GM19023 (cell line): ENCODE measurements around the gene DIP2A.
"Not testable (repeated sequence)": the region's sequence is repeated elsewhere in the genome, so short reads cannot be mapped to it uniquely, and the experiment has no call there.

Experiments used
- ATAC-seq: cut with Tn5 transposase; IDR thresholded peaks from one replicate; pipeline ENCODE4 v1.9.1; 2021; ENCODE audit warnings: mild to moderate bottlenecking, moderate library complexity; ENCODE audit not compliant: unreplicated experiment

The DIP2A gene

DNA sequence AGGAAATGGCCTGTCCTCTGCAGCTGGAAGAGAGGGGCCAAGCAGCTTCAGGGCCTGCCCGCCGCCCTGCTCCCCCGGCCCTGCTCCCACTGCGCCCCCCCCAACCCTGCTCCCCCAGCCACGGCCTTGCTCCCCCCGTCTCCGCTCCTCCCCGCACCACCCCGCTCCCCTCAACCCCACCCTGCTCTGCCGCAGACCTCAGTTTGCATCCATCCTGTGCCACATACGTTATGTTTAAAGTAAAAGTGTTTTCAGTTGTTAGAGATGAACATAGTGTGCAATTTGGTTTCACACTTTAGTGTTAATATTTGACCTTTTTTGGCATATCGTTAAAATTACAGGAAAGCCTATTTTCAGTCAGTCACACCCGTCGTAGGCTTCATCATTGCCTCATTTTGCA lies 34.1 kb upstream of the DIP2A start:
- ATAC-seq, result no peak

DNA sequence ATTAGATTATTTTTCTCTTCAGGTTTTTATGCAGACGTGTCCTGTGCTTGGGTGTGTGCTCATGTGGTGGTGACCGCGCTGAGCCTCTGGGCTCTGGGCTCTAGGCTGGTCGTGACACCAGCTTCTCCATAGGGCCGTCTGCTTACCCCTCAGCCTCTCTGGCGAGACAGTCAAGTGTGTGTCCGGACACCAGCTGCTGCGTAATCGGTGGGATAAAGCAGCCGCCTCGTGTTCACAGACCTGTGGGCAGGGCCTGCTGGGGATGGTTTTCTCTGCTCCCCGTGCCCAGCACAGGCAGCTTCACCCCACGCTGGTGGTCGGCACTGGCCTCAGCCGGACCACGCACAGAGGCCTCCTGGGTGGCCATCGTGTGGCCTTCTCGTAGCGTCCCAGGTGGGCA lies 33.6 kb upstream of the DIP2A start:
- no peak for ATAC-seq

DNA sequence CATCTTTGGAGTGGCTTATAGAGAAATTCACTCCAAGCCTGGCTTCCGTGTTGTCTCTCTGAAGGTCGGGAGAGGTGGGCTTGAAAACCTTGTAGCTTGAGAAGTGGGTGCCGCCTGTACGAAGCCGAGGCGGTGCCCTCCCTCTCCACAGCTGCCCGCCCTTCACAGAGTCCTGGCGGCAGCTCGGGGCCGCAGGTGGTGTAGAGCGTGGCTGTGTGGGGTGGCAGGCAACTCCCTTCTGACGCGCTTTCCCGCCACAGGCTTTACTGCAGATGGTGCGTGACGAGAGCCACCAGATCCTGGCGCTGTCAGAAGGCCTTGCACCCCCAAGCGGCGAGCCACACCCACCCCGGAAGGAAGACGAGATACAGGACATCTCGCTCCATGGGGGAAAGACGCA lies 33.1 kb upstream of the DIP2A start:
- no peak for ATAC-seq

DNA sequence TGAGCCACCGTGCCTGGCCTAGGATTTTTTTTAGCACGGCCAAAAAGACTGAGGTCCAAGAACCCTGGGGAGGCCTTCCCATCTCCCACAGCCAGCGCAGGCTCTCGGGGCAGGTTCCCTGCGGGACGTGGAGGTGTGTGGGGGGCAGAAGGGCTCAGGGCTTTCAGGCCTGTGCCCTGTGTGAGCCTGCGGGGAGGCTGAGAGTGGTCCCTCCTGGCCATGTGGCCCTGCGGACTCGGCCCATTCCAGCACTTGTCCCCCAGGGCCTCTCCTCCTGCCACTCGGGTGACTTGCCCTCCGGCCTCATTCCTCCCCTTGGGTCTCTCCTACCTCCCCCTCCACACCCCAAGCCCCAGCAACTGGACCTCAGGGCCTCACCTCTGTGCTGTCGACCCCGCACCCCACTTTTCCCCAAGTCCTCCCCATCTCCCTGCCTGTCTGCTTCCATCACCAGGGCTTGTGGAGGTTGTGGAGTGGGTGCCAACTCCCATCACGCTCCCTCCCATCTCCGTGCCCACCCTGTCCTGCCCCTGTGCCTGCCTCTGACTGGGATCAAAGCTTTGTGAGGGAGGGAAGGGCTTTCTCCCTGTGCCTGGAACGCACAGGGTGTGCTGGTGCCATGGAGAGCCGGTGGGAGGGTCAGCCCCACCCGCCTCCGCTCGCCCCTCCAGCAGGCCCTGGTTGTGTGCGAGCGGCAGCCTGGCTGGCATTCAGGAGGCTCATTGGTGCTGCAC lies 32.2 kb upstream of the DIP2A start:
- ATAC-seq, result no peak

DNA sequence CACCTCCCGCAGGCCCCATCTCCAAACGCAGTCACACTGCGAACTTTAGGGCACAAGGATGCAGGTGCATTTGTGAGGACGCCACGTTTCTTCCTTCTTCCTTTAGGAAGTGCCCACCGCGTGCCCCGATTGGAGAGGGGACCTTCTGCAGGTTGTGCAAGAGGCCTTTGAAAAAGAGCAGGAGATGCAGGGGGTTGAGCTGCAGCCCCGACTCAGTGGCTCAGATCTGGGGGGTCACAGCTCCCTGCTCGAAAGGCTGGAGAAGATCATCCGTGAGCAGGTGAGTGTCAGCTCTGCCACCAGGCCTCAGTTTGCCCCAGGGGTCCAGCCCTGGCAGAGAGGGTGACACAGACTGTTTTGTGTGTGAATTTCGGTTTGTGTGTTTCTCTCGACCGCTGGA lies 31.2 kb upstream of the DIP2A start:
- ATAC-seq, result no peak

DNA sequence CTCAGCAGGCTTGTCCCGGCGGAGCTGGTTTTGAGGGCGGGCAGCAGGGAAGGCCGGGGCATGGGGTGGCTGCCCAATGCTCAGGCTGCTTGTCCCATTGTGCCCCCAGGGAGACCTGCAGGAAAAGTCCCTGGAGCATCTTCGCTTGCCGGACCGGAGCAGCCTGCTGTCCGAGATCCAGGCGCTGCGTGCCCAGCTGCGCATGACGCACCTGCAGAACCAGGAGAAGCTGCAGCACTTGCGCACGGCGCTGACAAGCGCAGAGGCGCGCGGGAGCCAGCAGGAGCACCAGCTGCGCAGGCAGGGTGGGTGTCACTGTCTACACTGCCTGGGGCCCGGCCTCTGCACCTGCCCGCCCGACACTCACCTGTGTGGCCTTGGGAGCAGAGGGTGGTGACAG lies 30.4 kb upstream of the DIP2A start:
- no peak for ATAC-seq

DNA sequence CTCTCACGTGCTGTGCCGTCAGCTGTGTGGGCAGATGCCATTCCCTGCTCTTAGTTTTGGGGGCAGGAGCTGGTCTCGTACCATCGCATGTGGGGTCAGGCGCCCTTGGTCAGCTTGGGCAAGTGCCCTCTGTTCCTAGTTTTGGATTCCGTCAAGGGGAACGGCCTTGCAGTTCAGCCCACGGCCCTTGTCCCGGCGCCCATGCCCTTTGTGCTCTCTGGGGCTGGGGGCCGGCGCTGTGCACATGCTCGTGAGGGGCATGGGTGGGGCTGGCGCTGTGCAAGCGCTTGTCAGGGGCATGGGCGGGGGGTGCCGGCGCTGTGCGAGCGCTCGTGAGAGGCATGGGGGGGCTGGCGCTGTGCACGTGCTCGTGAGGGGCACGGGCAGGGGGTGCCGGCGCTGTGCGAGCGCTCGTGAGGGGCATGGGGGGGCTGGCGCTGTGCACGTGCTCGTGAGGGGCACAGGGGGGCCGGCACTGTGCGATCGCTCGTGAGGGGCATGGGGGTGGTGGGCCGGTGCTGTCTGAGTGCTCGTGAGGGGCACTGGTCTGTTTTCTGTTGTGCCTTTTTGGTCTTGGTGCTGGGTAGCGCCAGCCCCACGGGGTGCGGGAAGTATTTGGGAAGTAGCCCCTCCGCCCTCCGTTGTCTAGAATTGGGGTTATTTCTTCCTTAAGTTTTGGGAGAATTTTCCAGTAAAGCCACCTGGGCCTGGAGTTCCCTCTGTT lies 29.5 kb upstream of the DIP2A start:
- no peak for ATAC-seq

DNA sequence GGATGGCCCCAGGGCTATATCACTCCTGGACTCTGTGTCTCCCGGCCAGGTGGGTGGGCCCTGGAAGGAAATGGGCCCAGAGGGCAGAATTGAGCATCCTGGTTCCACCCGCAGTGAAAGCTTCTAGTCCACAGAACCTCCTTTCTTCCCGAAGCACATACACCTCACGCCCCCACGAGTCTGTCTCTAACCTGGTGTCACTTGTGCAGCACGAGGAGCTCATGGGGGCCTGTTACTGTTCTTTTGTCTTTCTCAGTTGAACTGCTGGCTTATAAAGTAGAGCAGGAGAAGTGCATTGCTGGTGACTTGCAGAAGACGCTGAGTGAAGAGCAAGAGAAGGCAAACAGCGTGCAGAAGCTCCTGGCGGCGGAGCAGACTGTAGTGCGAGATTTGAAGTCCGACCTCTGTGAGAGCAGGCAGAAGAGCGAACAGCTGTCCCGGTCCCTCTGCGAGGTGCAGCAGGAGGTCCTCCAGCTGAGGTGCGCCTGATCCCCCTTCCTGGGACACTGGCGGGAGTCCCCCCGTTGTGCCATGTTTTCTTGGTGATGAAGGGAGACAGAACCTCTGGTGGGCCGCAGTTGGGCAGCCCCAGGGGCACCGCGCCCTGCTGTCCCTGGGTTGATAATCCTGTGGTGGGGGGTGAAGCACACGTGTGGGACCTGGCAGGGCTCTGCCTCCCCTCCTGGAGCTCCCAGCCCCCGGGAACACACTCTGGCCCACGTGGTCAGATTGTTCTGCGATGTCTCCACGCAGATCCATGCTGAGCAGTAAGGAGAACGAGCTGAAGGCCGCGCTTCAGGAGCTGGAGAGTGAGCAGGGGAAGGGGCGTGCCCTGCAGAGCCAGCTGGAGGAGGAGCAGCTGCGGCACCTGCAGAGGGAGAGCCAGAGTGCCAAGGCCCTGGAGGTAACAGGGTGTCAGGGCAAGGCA lies 28.7 kb upstream of the DIP2A start:
- no peak for ATAC-seq

DNA sequence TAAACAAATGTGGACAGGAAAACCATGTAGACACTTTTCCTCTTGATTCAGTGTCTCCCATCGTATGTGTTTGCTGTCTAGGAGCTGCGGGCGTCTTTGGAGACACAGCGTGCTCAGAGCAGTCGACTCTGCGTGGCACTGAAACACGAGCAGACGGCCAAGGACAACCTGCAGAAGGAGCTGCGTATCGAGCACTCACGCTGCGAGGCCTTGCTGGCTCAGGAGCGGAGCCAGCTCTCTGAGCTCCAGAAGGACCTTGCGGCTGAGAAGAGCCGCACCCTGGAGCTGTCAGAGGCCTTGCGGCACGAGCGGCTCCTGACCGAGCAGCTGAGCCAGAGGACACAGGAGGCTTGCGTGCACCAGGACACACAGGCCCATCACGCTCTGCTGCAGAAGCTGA lies 27.2 kb upstream of the DIP2A start:
- no peak for ATAC-seq

DNA sequence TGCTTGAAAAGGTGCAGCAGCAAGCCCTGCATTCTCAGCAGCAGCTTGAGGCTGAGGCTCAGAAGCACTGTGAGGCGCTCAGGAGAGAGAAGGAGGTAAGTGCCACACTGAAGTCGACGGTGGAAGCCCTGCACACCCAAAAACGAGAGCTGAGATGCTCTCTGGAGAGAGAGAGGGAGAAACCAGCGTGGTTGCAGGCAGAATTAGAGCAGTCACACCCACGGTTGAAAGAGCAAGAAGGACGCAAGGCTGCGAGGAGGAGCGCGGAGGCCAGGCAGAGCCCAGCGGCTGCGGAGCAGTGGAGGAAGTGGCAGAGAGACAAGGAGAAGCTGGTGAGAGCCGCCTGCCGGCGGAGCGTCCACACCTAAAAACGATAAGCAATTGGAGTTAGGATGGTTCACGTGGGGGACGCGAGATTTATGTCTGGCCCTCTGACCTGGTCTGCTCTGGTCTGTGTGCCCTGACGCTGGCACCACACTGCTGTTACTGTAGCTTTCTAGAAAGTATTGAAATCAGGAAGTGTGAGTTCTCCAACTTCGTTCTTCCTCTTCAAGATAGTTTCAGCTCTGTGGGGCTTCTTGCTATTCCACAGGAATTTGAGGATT lies 26.7 kb upstream of the DIP2A start:
- no peak for ATAC-seq

DNA sequence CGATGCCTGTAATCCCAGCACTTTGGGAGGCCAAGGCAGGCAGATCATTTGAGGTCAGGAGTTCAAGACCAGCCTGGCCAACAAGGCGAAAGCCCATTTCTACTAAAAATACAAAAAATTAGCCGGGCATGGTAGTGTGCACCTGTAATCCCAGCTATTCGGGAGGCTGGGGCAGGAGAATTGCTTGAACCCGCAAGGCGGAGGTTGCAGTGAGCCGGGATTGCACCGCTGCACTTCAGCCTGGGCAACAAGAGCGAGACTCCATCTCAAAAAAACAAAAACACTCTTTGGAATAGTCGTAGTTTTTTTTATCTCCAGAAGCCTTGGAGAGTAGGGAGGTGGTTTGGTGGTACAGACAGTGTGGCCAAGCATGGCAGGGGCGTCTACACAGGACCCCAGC lies 25.6 kb upstream of the DIP2A start:
- not testable (repeated sequence) for ATAC-seq

DNA sequence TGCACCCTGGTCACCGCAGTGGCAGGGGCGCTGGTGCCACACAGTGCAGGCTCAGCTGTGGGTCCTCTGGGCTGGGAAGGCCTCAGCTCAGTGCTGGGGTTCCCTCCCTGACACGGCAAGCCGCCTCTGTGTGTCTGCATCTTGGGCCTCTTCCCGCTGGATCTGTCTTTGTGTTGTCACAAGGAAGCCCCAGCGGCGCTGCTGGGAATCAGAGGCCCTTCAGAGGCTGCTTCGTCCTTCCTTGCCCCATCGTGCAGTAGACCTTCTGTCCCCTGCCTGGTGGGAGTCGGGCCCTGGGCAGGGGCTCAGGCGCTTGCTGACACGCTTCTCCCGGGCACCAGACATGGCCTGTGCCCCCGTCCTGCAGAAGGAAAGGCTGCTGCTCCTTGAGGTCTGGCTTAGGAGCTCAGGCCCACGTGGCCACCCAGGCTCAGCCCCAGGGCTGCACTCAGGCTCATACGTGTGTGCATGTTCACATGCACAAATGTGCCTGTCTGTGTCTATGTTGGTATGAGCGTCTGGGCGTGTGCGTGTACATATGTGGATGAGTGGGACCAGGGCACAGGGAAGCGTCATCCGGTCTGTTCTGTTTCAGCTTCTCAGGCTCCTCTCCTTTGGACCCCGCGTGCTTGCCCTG lies 24.3 kb upstream of the DIP2A start:
- ATAC-seq, result no peak

DNA sequence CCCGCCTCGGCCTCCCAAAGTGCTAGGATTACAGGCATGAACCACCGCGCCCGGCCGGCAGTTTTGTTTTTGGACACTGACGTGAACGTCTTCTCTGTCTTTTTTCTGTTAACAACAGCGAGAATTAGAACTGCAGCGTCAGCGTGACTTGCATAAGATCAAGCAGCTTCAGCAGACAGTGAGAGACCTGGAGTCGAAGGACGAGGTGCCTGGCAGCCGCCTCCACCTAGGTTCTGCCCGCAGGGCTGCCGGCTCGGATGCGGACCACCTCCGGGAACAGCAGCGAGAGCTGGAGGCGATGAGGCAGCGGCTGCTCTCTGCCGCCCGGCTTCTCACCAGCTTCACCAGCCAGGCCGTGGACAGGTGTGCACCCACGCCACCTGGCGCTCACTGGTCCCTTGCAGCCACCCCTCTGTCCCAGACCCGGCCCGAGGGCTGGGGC lies 22.9 kb upstream of the DIP2A start:
- no peak for ATAC-seq

DNA sequence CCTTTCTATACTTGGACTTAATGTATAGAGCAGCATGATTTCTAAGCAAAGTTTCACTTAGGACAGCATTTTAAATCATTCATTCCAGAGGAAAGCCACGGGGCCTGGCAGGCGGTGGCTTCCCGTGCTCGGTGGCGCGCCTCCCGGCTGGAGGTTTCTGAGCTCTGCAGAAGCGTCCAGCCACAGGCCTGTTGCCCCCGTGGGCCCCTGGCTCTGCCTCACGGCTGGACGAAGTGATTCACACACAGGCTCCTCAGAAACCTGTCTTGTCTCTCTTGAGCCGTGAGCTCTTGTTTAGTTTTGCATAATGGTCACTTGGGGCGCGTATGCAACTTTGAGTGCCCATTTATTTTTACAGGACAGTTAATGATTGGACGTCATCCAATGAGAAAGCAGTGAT lies 22.1 kb upstream of the DIP2A start:
- ATAC-seq, result no peak

DNA sequence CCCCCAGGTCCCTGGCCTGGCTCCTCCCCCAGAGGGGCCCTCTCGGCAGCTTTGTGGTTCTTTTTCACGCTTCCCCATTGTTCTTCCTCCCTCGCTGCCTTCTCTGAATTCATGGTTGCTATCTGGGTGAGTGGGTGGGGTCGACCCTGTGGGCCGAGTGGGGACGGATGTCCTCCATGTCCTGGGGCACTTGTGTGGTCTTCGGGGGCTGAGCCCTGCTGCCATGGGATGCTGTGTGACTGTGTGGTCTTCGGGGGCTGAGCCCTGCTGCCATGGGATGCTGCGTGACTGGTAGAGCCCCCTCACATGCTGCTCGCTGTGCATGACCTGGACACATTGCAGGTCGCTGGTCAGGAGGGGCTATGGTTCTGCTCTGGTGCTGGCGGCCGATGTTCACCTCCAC lies 21.6 kb upstream of the DIP2A start:
- ATAC-seq, result no peak

DNA sequence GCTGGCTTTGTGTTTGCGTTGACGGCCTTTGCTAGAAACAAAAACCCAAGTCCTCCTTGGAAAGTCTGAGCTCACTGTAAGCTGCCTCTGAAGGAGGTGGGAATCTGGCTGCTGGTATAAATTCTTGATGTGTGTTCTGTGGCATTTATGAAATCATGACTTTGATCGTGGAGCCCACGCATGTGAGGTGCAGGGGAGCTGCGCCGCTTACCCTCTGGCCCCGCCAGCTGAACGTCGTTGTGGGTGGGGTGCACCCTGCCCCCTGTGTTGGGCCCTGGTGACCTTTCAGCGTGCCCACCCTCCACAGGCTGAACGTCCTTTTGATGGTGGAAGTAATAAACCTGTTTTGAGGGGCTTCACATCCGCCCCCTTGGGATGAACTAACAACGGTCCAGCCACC lies 21.2 kb upstream of the DIP2A start:
- ATAC-seq, result no peak

DNA sequence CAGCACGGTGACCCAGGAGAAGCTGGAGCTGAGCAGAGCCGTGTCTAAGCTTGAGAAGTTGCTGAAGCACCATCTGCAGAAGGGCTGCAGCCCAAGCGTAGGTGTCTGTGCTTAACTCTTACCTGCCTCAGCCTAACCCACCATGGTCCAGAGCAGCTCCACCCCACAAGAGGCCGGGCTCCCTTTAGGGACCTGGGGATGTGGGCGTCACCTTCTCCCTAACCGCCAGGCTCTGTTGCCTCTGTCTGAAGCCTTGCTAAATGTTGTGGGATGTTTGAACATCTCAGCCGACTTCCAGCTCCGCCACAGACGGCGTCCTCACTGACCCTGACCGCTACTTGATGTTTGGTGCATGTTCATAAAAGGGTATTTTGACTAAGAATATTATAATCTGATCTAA lies 20.4 kb upstream of the DIP2A start:
- no peak for ATAC-seq

DNA sequence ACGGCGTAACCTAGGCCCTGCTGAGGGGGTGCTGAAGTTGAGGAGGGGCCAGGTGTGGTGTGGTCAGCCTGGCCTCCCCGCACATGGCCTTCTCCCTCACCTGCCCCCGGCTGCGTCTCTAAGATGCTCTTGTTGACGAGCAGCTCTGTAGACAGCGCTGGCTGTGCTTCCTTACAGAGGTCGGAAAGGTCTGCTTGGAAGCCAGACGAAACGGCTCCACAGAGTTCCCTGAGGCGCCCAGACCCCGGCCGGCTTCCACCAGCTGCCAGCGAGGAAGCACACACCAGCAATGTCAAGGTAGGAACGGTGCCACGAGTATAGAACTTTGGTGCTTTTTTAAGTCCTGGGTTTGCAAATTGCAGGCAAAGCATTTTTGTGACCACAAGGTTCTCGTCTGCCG lies 18.8 kb upstream of the DIP2A start:
- ATAC-seq, result no peak

DNA sequence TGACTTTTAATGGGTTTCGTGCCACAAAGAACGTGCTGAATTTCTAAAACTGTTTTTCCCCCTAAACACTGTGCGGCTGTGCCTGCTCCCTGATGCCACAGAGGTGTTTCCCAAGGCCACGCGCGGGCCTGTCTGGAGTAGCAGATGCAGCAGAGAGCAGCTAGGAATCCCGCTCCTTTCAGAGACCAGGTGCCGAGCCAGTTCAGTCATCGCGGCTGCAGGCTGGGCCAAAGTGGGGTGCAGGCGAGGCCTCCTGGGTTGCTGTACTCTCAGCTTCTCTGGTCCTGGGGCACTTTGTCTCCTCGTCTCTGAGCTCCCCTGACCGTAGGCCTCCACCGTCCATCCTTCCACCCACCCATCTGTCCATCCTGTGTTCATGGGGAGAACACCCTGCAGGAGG lies 17.4 kb upstream of the DIP2A start:
- no peak for ATAC-seq

DNA sequence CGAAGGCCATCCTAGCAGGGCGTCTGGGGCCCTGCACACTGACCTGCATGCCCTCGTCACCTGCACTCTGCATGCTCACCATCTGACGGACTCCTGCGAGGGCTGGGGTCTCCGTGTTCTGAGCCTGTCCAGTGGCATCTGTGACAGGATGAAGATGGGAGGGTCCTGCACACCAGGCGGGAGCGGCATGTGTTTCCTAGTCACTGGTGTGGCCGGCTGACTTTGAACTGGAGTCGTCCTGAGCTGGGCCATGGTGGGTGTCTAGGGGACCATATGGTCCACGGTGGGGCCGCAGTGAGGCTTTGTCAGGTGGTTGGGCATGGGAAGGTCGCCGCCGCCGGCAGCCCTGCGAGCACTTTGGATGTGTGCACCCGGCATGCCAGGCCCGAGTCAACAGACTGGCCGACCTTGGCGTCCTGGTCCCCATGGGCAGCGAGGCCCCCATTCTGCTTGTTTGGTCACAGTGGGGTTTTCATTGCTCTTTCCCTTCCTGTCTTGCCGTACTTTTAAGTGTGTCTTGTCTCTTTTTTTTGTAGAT lies 16.7 kb upstream of the DIP2A start:
- no peak for ATAC-seq
